BLaER1 treated with 17β-estradiol and CSF1 and Interleukin-3, amounts not matched to agents 10 nM and 100 nM (cell line): ENCODE data around the gene ADAMTS14.

Source experiments
- H3K27ac ChIP-seq, 11 experiments: shearing (Covaris generic); formaldehyde crosslinking; 2 replicates each; pipeline ENCODE4 v1.8.1; 2022
- H3K27me3 ChIP-seq, 11 experiments: shearing (Covaris generic); formaldehyde crosslinking; 2 replicates each; pipeline ENCODE4 v1.8.1; 2022
- H3K36me3 ChIP-seq, 11 experiments: shearing (Covaris generic); formaldehyde crosslinking; 2 replicates each; pipeline ENCODE4 v1.8.1; 2022
- H3K4me1 ChIP-seq, 10 experiments: shearing (Covaris generic); formaldehyde crosslinking; 2 replicates each; pipeline ENCODE4 v1.8.1; 2022
- H3K4me2 ChIP-seq, 11 experiments: shearing (Covaris generic); formaldehyde crosslinking; 2 replicates each; pipeline ENCODE4 v1.8.1; 2022
- H3K4me3 ChIP-seq, 10 experiments: shearing (Covaris generic); formaldehyde crosslinking; 2 replicates each; pipeline ENCODE4 v1.8.1; 2022
- H3K9ac ChIP-seq, 11 experiments: shearing (Covaris generic); formaldehyde crosslinking; 2 replicates each; pipeline ENCODE4 v1.8.1; 2022
- H3K9me3 ChIP-seq, 11 experiments: shearing (Covaris generic); formaldehyde crosslinking; replicated peaks in 1 of 11; 2 replicates each; pipeline ENCODE4 v1.8.1; 2022
- H4K20me1 ChIP-seq, 11 experiments: shearing (Covaris generic); formaldehyde crosslinking; 2 replicates each; pipeline ENCODE4 v1.8.1; 2022
- Cebpa-rat ChIP-seq, 11 experiments: shearing (Covaris generic); IDR thresholded peaks; 2 replicates each; pipeline ENCODE4 v1.8.1; 2022

ADAMTS14 gene

GRCh38 chr10:70771311-70772194, 99.2 kb downstream of the ADAMTS14 start:
- peaks cover 0 to under 1% (median 0%) of the 10 kb centered on the region in 11 experiments; a peak in 1 of 22 replicates for H3K36me3 ChIP-seq
- no peaks in the 10 kb centered on the region for H3K27me3 ChIP-seq
- no peak overlapping the region for H3K4me3 ChIP-seq
- no peaks in the 10 kb centered on the region; a peak in 1 of 22 replicates for H4K20me1 ChIP-seq
- TF ChIP-seq Cebpa-rat (IDR thresholded peaks at IDR 0.05) = no peak
- H3K4me2 ChIP-seq = no peak overlapping the region
- H3K9ac ChIP-seq = no peak overlapping the region
- H3K27ac ChIP-seq = no peak overlapping the region
- peaks cover 0 to 7% (median 0%) of the 10 kb centered on the region in 10 experiments; a peak in 2 of 20 replicates for H3K4me1 ChIP-seq
- H3K9me3 ChIP-seq = peaks cover 7 to 14% (median 8%) of the 10 kb centered on the region in 11 experiments

- Histone ChIP-seq H3K27me3 (no peaks in the 10 kb centered on the region), H3K4me1 (peaks cover 0 to 7% (median 0%) of the 10 kb centered on the region in 10 experiments; a peak in 2 of 20 replicates)
Measured at GRCh38 chr10:70772627-70773026, 100.3 kb downstream of the ADAMTS14 start.

GRCh38 chr10:70773461-70773860, 101.2 kb downstream of the ADAMTS14 start:
- Histone ChIP-seq H3K9me3 (peaks cover 0 to 5% (median 0%) of the 10 kb centered on the region in 11 experiments; a peak in 1 of 22 replicates), H3K27me3 (no peaks in the 10 kb centered on the region), H3K4me2 (no peak overlapping the region), H3K9ac (no peak overlapping the region), H3K4me1 (peaks cover 0 to 10% (median 3%) of the 10 kb centered on the region in 10 experiments; a peak in 10 of 20 replicates), H3K27ac (no peak overlapping the region), H3K4me3 (no peak overlapping the region), H3K36me3 (no peaks in the 10 kb centered on the region), H4K20me1 (no peaks in the 10 kb centered on the region; a peak in 1 of 22 replicates)
- no peak for TF ChIP-seq Cebpa-rat (IDR thresholded peaks at IDR 0.05)

More at GRCh38 chr10:70772627-70773026, 100.3 kb downstream of the ADAMTS14 start:
- H3K36me3 ChIP-seq = no peaks in the 10 kb centered on the region
- no peak overlapping the region for H3K4me3 ChIP-seq
- no peak overlapping the region for H3K9ac ChIP-seq
- no peak overlapping the region for H3K27ac ChIP-seq
- peak overlapping the region in 1 of 11 experiments; percentile 26; a peak in 1 of 22 replicates for H3K4me2 ChIP-seq
- H3K9me3 ChIP-seq = peaks cover 0 to 5% (median 0%) of the 10 kb centered on the region in 11 experiments; a peak in 2 of 22 replicates
- no peaks in the 10 kb centered on the region; a peak in 1 of 22 replicates for H4K20me1 ChIP-seq
- TF ChIP-seq Cebpa-rat (IDR thresholded peaks at IDR 0.05) = no peak

- Histone ChIP-seq H3K9me3 (0 out of 22 replicates have a peak, but pooled peaks cover 0 to 1% (median 0%) of the 10 kb centered on the region in 11 experiments), H3K36me3 (no peaks in the 10 kb centered on the region), H3K27me3 (no peaks in the 10 kb centered on the region), H3K27ac (no peak overlapping the region), H3K4me3 (no peak overlapping the region), H3K4me2 (no peak overlapping the region), H4K20me1 (no peaks in the 10 kb centered on the region; a peak in 1 of 22 replicates), H3K4me1 (peaks cover 4 to 17% (median 10%) of the 10 kb centered on the region in 10 experiments), H3K9ac (no peak overlapping the region)
- no peak for TF ChIP-seq Cebpa-rat (IDR thresholded peaks at IDR 0.05)
Measured at GRCh38 chr10:70773965-70774809, 101.9 kb downstream of the ADAMTS14 start.

GRCh38 chr10:70774810-70775678, 102.7 kb downstream of the ADAMTS14 start:
- Histone ChIP-seq H3K27ac (peak overlapping the region in 1 of 11 experiments; percentile 3; a peak in 1 of 22 replicates), H3K36me3 (no peaks in the 10 kb centered on the region), H3K27me3 (no peaks in the 10 kb centered on the region)

GRCh38 chr10:70775679-70776454, 103.6 kb downstream of the ADAMTS14 start:
- Histone ChIP-seq H4K20me1 (no peaks in the 10 kb centered on the region; a peak in 1 of 22 replicates), H3K4me3 (no peak overlapping the region), H3K9ac (no peak overlapping the region), H3K27me3 (no peaks in the 10 kb centered on the region), H3K4me2 (no peak overlapping the region), H3K4me1 (peaks cover 15 to 29% (median 21%) of the 10 kb centered on the region in 10 experiments), H3K36me3 (no peaks in the 10 kb centered on the region), H3K27ac (no peak overlapping the region), H3K9me3 (no peaks in the 10 kb centered on the region)
- no peak for TF ChIP-seq Cebpa-rat (IDR thresholded peaks at IDR 0.05)

More at GRCh38 chr10:70774810-70775678, 102.7 kb downstream of the ADAMTS14 start:
- Histone ChIP-seq H3K9ac (no peak overlapping the region), H3K4me3 (no peak overlapping the region), H3K4me1 (peaks cover 13 to 26% (median 18%) of the 10 kb centered on the region in 10 experiments), H4K20me1 (no peaks in the 10 kb centered on the region; a peak in 1 of 22 replicates), H3K9me3 (no peaks in the 10 kb centered on the region), H3K4me2 (no peak overlapping the region)
- TF ChIP-seq Cebpa-rat (IDR thresholded peaks at IDR 0.05) = no peak

GRCh38 chr10:70776455-70777005, 104.2 kb downstream of the ADAMTS14 start:
- no peak overlapping the region for H3K4me3 ChIP-seq
- no peaks in the 10 kb centered on the region for H3K9me3 ChIP-seq
- H3K27me3 ChIP-seq = no peaks in the 10 kb centered on the region
- H4K20me1 ChIP-seq = no peaks in the 10 kb centered on the region; a peak in 1 of 22 replicates
- H3K4me1 ChIP-seq = peaks cover 15 to 29% (median 23%) of the 10 kb centered on the region in 10 experiments
- H3K27ac ChIP-seq = peak overlapping the region in 2 of 11 experiments; percentile 25 to 61; a peak in 3 of 22 replicates
- no peak overlapping the region for H3K9ac ChIP-seq
- TF ChIP-seq Cebpa-rat (IDR thresholded peaks at IDR 0.05) = no peak
- no peak overlapping the region for H3K4me2 ChIP-seq
- no peaks in the 10 kb centered on the region for H3K36me3 ChIP-seq
